Fibroblast of villous mesenchyme (primary cell): ENCODE data around the gene ETV4. TPM values are rescaled to one million over a fixed set of nuclear protein-coding genes. Genes with fewer than 3 reads are reported as not detected.
A peak's percentile ranks its signal among the peaks of the same experiment; 100 is the strongest.

Experiments used
- DNase-seq: peaks from one replicate; pipeline ENCODE4 v3.0.0-alpha.2; 2010; ENCODE audit warnings: low read depth
- H3K4me3 ChIP-seq: 2 replicates; pipeline ENCODE4 v1.5.1; 2011; ENCODE audit warnings: low read depth, mild to moderate bottlenecking, low read length
- CTCF ChIP-seq: IDR thresholded peaks from 2 replicates; pipeline ENCODE4 v1.5.1; 2012; ENCODE audit warnings: low read depth, mild to moderate bottlenecking, low read length; ENCODE audit not compliant: insufficient read depth
- total RNA-seq: library from RNA; depleted of rRNA; stranded (reverse); fragments of >200 nt; gene quantifications from 2 replicates; pipeline ENCODE4 v1.2.3, GENCODE V29; 2012

The ETV4 gene
- total RNA-seq, 1 donor, result 4.7 TPM

- TF ChIP-seq CTCF, result no peak
- DNase-seq, result peak; percentile 40
- peak overlapping the region; percentile 70 for H3K4me3 ChIP-seq
Observed at GRCh38 chr17:43545383-43545632, 832 bp downstream of the ETV4 start.

- H3K4me3 ChIP-seq, result no peak overlapping the region
- DNase-seq, result no peak
- no peak for TF ChIP-seq CTCF
Observed at GRCh38 chr17:43543771-43544575, 2.2 kb downstream of the ETV4 start.

GRCh38 chr17:43543300-43543699 lies 2.8 kb downstream of the ETV4 start:
- no peak for DNase-seq
- TF ChIP-seq CTCF, result no peak
- no peak overlapping the region for H3K4me3 ChIP-seq

GRCh38 chr17:43542859-43543258 lies 3.3 kb downstream of the ETV4 start:
- TF ChIP-seq CTCF, result no peak
- no peak for DNase-seq

GRCh38 chr17:43540821-43541674 lies 5.1 kb downstream of the ETV4 start:
- DNase-seq, result peak; percentile 64
- H3K4me3 ChIP-seq, result no peak overlapping the region
- TF ChIP-seq CTCF, result no peak

More at GRCh38 chr17:43542859-43543258, 3.3 kb downstream of the ETV4 start:
- H3K4me3 ChIP-seq, result no peak overlapping the region

GRCh38 chr17:43536236-43536992 lies 9.7 kb downstream of the ETV4 start:
- peak; percentile 73 for DNase-seq
- TF ChIP-seq CTCF, result no peak
- H3K4me3 ChIP-seq, result no peak overlapping the region
